Type B pancreatic cell (in vitro differentiated cells): Measurements from ENCODE around the gene DLX5. TPM values are rescaled to one million over a fixed set of nuclear protein-coding genes. Genes with fewer than 3 reads are reported as not detected.

Experiments
- DNase-seq: peaks from one replicate; pipeline ENCODE4 v3.0.0; 2021; ENCODE audit warnings: mixed read lengths; ENCODE audit not compliant: unreplicated experiment; ENCODE audit errors: extremely low spot score
- H3K27ac Mint-ChIP-seq: 2 replicates; pipeline ENCODE4 v1.8.0; 2021; ENCODE audit warnings: mild to moderate bottlenecking, mixed read lengths
- H3K27me3 Mint-ChIP-seq: 2 replicates; pipeline ENCODE4 v1.8.0; 2021; ENCODE audit warnings: mixed read lengths
- H3K36me3 Mint-ChIP-seq: 2 replicates; pipeline ENCODE4 v1.8.0; 2021; ENCODE audit warnings: mixed read lengths
- H3K4me1 Mint-ChIP-seq: one replicate; pipeline ENCODE4 v1.8.0; 2021; ENCODE audit warnings: mixed read lengths; ENCODE audit not compliant: unreplicated experiment
- H3K4me3 Mint-ChIP-seq: 2 replicates; pipeline ENCODE4 v1.8.0; 2021; ENCODE audit warnings: mild to moderate bottlenecking, mixed read lengths
- H3K9me3 Mint-ChIP-seq: 2 replicates; pipeline ENCODE4 v1.8.0; 2021; ENCODE audit warnings: mixed read lengths
- CTCF ChIP-seq: fragments of 200-600 bp; sonication (generic); conservative IDR thresholded peaks from 2 replicates; pipeline ENCODE4 v1.5.0; 2021; ENCODE audit warnings: antibody characterized with exemption, mild to moderate bottlenecking
- total RNA-seq: library from RNA; stranded (reverse); gene quantifications from 2 replicates; pipeline ENCODE4 v1.2.1, GENCODE V29; 2021; ENCODE audit warnings: low replicate concordance

The DLX5 gene
- total RNA-seq, 1 donor from 2014 or later, result 37.9 TPM

- Mint-ChIP-seq H3K27me3 (peaks cover 95% of the 10 kb centered on the region), H3K4me3 (peak overlapping the region; percentile 55), H3K27ac (no peak overlapping the region), H3K36me3 (peaks cover 13% of the 10 kb centered on the region), H3K9me3 (peaks cover 7% of the 10 kb centered on the region), H3K4me1 (peaks cover 39% of the 10 kb centered on the region)
- no peak for TF ChIP-seq CTCF
- no peak for DNase-seq
These were observed 33.0 kb downstream of the DLX5 start for GRCh38 chr7:96991546-96992191.

GRCh38 chr7:96989859-96990317 lies 34.7 kb downstream of the DLX5 start:
- DNase-seq, result no peak
- Mint-ChIP-seq H3K9me3 (peaks cover 7% of the 10 kb centered on the region), H3K4me3 (no peak overlapping the region), H3K36me3 (peaks cover 13% of the 10 kb centered on the region), H3K27me3 (peaks cover 96% of the 10 kb centered on the region), H3K27ac (no peak overlapping the region), H3K4me1 (peaks cover 32% of the 10 kb centered on the region)
- TF ChIP-seq CTCF, result no peak

GRCh38 chr7:96989241-96989858 lies 35.3 kb downstream of the DLX5 start:
- peaks cover 28% of the 10 kb centered on the region for H3K4me1 Mint-ChIP-seq
- no peak for TF ChIP-seq CTCF
- H3K4me3 Mint-ChIP-seq, result peak overlapping the region; percentile 24
- peaks cover 13% of the 10 kb centered on the region for H3K36me3 Mint-ChIP-seq
- no peak overlapping the region for H3K27ac Mint-ChIP-seq
- no peak for DNase-seq
- H3K9me3 Mint-ChIP-seq, result peaks cover 5% of the 10 kb centered on the region
- peaks cover 94% of the 10 kb centered on the region for H3K27me3 Mint-ChIP-seq

GRCh38 chr7:96987719-96988118 lies 36.9 kb downstream of the DLX5 start:
- Mint-ChIP-seq H3K27me3 (peaks cover 81% of the 10 kb centered on the region), H3K4me3 (no peak overlapping the region), H3K4me1 (peaks cover 22% of the 10 kb centered on the region), H3K36me3 (no peaks in the 10 kb centered on the region), H3K27ac (no peak overlapping the region), H3K9me3 (peaks cover 3% of the 10 kb centered on the region)
- no peak for TF ChIP-seq CTCF
- no peak for DNase-seq

GRCh38 chr7:96986901-96987300 lies 37.7 kb downstream of the DLX5 start:
- H3K27me3 Mint-ChIP-seq, result peaks cover 76% of the 10 kb centered on the region
- H3K4me3 Mint-ChIP-seq, result no peak overlapping the region
- no peaks in the 10 kb centered on the region for H3K36me3 Mint-ChIP-seq
- H3K27ac Mint-ChIP-seq, result no peak overlapping the region
- DNase-seq, result no peak
- peaks cover 19% of the 10 kb centered on the region for H3K4me1 Mint-ChIP-seq
- TF ChIP-seq CTCF, result no peak
- H3K9me3 Mint-ChIP-seq, result peaks cover 6% of the 10 kb centered on the region
